NCI-H1092 treated with DMSO at 0.1 percent for 48 hours (cell line): ENCODE data around the gene PRRC2B.
"Not testable (repeated sequence)": the region's sequence is repeated elsewhere in the genome, so short reads cannot be mapped to it uniquely, and the experiment has no call there.

Experiments used
- DNase-seq: peaks from one replicate; lab custom pipeline; 2025; lab: John Stamatoyannopoulos, UW

The PRRC2B gene

GRCh38 chr9:131387394-131387793 is 6.5 kb upstream of the PRRC2B start:
- DNase-seq, result no peak

DNA sequence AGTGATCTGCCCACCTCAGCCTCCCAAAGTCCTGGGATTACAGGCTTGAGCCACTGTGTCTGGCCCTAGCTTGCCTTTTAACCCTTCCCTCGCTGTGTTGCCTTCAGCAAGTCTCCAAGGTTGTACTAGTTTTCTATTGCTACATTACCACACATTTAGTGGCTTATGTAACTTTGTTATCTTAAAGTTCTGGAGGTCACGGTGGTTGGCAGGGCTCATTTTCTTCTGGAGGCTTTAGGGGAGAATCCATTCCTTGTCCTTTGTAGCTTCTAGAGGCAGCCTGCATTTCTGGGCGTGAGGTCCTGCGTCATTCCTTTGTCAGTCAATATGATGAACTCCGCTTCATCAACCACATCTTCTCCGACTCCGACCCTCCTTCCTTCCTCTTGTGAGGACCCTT is 2.9 kb upstream of the PRRC2B start:
- no peak for DNase-seq

DNA sequence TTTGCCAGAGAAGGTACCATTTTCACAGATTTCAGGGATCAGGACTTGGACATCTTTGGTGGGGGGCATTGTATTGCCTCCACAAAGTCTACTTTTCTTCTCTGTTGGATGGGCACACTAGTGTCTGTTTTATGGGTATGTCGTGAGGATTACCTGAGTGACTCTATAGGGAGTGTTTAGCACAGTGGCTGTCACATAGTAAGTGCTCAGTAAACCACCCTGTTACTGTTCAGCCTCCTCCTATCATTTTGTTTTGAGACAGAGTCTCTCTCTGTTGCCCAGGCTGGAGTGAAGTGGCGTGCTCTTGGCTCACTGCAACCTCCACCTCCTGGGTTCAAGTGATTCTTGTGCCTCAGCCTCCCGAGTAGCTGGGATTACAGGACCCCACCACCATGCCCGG is 2.4 kb upstream of the PRRC2B start:
- DNase-seq, result no peak

DNA sequence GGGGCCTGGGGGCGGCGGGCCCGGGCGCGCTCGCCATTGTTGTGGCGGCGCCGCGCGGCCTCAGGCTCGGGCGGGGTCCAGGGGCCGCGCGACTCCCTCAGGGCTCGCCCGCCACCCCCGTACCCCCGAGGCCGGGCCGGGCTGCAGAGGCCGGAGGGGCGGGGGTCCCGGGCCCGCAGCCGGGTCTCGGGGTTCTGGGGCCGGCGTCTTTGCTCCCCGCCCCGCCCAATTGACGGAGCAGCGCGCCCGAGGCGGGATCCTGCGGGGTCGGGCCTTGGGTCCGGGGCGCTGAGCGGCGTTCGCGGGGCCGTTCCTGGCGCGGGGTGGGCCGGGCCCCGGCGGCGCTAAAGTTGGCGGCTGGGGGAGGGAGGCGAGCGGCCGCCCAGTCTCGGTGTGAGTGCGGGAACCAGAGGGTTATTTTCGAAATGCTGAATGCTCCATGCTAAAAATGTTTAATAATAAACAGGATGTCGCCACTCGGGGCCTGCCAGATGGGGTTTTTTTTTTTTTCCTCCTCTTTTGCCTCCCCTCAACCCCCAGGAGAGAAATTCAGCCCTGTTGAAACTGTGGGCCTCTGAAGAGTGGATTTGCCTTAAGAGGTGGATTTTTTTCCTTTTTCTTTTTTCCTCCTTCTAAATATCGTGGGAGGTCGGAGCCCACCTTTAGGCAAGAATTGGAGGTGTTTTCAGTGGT is 724 bp downstream of the PRRC2B start:
- no peak for DNase-seq

- DNase-seq, result no peak
Measured at GRCh38 chr9:131395157-131396098, 1.5 kb downstream of the PRRC2B start.

- not testable (repeated sequence) for DNase-seq
Measured at GRCh38 chr9:131396099-131396479, 2.2 kb downstream of the PRRC2B start.

DNA sequence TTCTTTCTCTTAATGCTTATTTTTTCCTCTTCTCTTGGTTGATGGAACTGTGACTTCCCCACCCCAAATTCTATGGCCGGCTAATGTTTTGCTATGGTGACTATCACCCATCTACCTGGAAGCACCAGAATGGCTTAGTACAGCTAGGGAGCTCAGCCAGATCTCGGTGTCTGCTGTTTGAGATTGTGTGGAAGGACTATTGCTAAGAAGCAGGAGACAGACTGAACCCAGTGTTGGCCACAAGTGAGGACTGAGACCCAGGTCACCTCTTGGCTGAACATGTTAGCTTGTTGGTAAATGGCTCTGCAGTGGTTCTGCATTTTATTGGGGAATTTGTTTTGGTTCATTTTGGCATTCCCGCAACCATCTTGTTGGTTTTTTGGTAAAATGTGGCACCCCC is 2.7 kb downstream of the PRRC2B start:
- DNase-seq, result no peak

GRCh38 chr9:131397100-131397790 is 3.4 kb downstream of the PRRC2B start:
- DNase-seq, result no peak

GRCh38 chr9:131398204-131398603 is 4.3 kb downstream of the PRRC2B start:
- no peak for DNase-seq

GRCh38 chr9:131399972-131400371 is 6.1 kb downstream of the PRRC2B start:
- DNase-seq, result no peak

DNA sequence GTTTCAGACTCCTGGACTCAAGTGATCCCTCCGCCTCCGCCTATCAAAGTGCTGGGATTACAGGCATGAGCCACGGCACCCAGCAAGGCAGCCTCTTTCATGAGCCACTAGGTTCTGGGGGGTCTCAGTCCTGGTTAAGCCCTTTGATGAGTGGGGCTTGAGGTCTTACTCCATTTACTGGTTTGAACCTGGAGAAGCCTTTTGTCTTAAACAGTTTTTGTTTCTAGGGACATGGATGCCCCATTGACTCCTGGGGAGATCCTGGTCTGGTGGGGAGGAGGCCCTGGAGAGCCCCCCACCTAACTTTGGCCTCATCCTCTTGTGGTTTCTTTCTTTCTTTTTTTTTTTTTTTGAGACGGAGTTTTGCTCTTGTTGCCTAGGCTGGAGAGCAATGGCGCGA is 6.7 kb downstream of the PRRC2B start:
- DNase-seq, result no peak

- DNase-seq, result peak; percentile 17
Measured at GRCh38 chr9:131402073-131402472, 8.2 kb downstream of the PRRC2B start.

GRCh38 chr9:131402738-131403492 is 9.0 kb downstream of the PRRC2B start:
- DNase-seq, result peak; percentile 47

- no peak for DNase-seq
Measured at GRCh38 chr9:131403493-131403773, 9.5 kb downstream of the PRRC2B start.

GRCh38 chr9:131404581-131404980 is 10.7 kb downstream of the PRRC2B start:
- no peak for DNase-seq

DNA sequence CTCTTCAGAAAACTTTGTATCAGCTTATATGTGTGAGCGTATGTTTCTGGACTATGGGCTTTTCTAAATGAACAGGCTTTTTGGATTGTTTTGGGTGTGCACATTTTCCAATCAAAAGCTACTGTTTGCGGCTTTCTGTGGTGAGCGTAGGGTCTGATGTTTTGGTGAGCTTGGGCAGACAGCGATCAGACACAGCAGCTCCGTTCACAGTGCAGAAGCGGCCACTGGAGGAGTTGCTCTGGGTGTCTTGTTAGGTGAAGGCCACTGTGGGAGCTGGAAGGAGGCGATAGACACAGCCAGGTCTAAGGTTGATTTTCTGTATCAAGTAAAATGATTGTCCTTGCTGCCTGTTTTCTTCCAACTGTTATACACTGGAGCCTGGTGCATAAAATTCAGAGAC is 11.1 kb downstream of the PRRC2B start:
- no peak for DNase-seq

DNA sequence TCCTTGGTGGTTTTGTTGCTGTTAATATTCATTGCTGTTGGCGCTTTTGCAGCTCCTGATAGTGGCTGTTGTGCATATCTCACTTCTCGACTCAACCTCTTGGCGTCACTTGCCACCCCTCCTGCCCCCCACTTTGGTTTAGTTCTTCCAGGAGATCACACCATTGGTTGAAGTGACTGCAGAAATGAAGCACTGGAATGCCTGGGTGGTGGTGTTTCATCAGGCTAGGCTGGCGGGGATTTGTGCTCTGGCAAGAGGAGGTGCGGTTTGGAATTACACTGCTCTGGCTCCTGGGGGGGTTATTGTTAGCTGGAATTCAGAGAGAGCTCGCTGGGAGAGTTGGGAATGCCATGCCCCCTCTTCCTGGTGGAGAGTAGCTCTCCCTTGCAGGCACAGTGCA is 11.5 kb downstream of the PRRC2B start:
- no peak for DNase-seq

GRCh38 chr9:131405858-131406537 is 12.1 kb downstream of the PRRC2B start:
- no peak for DNase-seq

- no peak for DNase-seq
Measured at GRCh38 chr9:131406563-131407436, 12.9 kb downstream of the PRRC2B start.

- DNase-seq, result no peak
Measured at GRCh38 chr9:131407717-131408195, 13.9 kb downstream of the PRRC2B start.
